HG03025 (cell line): ENCODE measurements around the gene B4GAT1.
"Not testable (repeated sequence)": the region's sequence is repeated elsewhere in the genome, so short reads cannot be mapped to it uniquely, and the experiment has no call there.

ENCODE experiments used
- ATAC-seq: cut with Tn5 transposase; IDR thresholded peaks from one replicate; pipeline ENCODE4 v1.9.1; 2021; ENCODE audit warnings: mild to moderate bottlenecking, moderate library complexity; ENCODE audit not compliant: unreplicated experiment, low FRiP score

Gene B4GAT1

DNA sequence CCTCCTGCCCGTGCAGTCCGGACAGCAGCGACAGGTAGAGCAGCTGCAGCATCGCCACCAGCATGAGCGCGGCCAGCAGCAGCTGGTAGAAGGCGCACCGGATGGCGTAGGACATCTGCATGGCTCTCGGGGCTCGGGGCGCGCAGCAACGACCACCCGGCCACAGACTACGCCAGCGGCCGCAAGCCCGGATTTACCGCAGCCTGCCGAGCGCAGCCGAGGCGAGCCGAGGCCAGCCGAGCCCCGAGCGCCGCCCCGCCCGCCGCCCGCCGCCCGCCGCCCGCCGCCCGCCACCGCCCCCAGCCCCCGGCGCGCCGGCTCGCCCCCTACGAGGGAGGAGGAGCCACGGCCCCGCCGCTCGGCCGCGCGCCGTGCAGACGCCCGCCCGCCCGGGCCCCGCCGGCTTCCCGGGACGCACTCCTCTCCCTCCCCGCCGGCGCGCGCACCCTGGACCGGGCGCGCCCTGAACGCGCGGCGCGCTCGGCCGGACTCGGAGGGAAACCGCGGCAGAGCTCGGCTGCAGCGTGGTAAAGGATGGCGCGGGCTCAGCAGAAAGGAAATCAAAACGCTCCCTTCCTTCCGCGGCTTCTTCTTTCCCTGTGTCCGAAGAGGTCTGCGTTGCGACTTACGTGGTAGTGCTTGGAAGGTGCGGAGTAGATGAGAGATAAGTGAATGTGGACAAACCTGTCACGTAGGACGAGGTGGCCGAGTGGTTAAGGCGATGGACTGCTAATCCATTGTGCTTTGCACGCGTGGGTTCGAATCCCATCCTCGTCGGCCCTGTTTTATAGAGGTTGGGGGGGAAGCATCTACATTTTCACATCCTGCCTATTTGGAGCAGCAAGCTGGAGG lies at the start of gene B4GAT1:
Gene B4GAT1 (minus strand): TSS at position 205 of the 852 bp plus-strand sequence. CDS start 84 bp downstream, at position 121.
- ATAC-seq: peak; percentile 41

DNA sequence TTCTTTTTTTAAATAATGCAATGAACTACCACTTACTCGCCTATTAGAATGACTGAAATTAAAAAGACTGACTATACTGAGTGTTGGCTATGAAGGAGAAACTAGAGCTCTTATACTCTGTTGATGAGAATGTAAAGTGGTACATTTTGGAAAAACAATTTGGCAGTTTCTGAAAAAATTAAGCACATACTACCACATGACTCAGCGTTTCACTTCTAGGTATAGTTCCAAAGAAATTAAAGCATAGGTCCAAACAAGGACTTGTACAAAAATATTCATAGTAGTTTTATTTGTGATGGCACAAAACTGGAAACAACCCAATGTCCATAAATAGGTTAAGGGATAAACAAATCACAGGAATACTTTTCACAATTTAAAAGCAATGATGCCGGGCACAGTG lies 46.5 kb upstream of the B4GAT1 start:
- ATAC-seq: no peak

DNA sequence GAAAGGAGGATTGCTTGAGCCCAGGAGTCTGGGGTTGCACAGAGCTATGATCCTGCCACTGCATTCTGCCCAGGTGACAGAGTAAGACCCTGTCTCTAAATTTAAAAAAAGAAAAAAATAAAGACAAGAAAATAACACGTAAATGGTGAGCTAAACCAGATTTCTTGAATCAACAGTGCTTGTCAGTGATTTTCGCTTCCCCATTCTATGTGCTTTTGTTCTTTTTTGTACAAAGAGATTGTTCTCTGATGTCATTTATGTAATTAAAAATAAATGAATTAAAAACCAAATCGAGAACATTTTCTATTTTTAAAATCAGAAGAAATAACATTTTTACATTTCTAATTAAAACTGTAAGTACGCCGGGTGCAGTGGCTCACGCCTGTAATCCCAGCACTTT lies 43.9 kb upstream of the B4GAT1 start:
- no peak for ATAC-seq

DNA sequence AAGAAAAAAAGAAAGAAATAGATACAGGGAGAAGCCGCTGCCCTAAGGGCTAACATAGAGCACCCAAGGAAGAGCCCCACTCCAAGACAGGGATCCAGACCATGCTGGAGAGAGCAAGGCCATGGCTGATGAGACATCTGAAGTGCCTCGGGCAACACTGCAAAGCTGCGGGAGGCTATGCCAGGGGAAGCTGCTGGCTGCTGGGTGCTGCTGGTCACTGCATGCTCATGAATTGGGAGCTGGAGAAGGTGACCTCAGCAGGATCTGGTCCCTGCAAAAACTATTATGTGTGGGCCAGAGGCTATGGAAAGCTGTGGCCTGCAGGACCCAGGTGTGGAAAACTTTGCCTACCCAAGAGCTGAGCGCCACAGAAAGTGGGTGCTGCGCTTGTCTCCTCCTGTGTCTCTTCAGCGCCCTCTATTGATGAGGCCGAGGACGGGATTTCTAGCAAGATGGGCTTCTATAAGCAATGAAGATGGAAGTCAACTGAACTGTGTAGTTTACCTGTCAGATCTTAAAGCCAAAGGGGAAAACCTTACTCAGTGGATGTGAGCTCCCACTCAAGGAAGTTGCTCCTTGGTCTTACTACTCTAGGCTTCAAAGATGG lies 41.5 kb upstream of the B4GAT1 start:
- ATAC-seq: no peak

DNA sequence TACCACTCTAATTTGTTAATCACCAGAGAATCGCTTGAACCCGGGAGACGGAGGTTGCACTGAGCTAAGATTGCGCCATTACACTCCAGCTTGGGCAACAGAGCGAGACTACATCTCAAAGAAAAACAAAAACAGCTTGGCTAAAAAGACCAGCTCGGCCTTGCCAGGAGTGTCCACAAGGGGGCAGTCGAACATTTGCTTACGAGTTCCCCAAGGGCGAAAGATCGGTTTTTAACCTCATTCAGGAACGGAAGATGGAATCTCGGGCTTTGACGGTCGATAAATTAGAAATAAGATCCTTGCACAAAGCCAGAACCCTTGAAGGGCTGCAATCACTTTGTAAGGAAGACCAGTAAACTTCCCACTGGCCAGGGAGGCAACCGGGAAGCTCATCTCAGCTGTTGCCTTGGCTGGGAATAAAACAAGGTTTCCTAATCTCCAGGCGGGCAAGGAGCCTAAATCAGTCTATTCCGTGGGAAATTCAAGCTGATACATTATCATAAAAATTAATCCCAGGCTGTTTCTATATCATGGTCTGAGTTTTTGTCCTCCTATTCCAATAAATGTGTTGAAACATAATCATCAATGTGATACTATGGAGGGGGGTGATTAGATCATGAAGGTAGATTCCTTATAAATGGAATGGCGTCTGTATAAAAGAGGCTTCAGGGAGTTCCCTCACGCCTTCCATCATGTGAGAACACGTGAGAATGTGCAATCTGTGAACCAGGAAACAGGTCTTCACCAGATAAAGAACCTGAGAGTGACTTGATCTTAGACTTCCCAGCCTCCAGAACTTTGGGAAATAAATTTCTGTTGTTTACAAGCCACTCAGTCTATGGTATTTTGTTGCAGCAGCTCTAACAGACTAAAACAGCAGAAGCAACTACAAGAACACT lies 39.0 kb upstream of the B4GAT1 start:
- no peak for ATAC-seq

DNA sequence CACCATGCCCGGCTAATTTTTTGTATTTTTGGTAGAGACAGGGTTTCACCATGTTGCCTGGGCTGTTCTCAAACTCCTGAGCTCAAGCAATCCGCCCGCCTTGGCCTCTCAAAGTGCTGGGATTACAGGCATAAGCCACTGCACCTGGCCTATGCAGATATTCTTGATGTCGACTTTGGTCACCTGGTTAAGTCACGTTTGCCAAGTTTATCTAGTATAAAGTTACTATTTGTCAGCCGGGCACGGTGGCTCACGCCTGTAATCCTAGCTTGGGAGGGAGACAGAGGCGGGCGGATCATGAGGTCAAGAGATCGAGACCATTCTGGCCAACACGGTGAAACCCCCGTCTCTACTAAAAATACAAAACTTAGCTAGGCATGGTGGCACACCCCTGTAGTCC lies 36.9 kb upstream of the B4GAT1 start:
- not testable (repeated sequence) for ATAC-seq

DNA sequence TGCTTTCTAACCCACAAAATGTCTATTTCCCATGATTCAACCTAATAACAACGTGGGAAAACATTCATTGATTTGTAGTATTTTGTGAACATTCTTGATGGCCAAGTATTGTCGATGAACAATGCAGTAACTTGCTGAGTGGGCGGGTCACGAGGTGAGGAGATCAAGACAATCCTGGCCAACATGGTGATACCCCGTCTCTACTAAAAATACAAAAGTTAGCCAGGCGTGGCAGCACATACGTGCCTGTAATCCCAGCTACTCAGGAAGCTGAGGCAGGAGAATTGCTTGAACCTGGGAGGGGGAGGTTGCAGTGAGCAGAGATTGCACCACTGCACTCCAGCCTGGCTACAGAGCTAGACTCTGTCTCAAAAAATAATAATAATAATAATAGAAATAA lies 32.8 kb upstream of the B4GAT1 start:
- ATAC-seq: not testable (repeated sequence)

DNA sequence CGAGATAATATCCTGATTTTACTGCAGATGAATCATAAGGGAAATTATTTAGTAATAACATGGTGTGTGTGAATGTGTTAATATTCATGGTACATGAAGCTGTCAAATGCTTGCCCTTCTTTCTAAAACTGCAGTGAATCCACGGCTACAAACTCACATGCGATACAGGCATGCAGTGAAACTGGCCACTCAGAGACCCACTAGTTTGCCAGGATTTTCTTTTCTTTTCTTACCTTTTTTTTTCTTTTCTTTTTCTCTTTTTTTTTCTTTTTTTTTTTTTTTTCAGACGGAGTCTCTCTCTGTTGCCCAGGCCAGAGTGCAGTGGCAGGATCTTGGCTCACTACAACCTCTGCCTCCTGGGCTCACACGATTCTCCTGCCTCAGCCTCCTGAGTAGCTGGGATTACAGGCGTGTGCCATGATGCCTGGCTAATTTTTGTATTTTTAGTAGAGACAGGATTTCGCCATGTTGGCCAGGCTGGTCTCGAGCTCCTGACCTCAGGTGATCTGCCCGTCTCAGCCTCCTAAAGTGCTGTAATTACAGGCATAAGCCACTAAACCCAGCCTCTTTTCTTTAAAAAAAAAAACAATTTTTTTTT lies 26.4 kb upstream of the B4GAT1 start:
- ATAC-seq: not testable (repeated sequence)

DNA sequence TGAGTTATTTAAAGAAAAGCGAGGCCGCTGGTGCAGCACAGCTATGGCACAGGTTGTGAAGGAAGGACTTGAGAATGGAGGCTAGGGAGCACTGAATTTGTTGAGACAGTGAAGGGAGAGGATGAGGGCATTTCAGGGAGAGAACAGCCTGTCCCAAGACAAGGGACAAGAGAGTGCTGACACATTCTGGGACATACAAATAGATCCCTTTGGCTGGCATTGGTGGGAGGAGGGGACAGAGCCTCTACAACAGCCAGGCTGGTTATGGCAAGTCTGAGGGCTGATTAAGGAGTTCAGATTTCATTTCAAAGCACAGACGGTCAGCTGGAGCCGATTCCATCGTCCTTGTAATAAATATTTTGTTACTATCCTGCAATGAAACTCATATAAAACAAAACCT lies 25.8 kb upstream of the B4GAT1 start:
- no peak for ATAC-seq

DNA sequence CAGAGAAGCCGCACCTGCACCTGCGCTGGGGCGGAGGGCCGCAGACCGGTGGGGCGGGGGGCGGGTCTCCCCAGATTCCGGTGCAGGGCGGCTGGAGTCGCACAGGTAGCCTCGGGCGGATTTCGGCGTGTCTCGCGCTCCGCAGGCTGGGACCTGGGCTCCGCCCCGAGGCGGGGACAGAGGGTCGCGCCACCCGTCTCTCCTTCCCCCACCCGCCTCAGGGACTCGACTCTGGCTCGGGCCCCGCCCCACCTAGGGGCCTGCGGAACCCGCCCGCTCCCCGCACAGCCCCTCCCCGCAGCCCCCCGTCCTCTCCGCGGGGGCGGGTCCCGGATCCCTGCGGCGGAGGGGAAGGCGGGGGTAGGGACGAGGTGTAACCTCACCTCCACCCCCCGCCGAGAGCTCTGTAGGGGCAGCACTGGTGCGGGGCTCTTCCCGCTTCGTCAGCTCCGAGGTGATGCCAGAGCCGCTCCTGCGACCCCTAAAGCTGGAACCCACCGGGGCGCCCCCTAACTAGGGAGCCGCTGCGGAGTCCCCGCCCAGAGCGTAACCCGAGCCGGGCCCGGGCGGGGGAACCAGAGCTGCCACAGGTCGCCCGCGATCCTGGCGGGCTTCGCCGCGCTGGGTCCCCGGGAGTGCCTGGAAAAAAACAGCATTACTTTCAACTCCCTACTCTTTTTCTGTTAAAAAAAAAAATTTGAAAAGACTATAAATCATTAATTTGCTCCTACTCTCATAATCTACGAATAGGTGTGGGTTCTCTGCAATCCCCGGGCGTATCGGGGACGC lies 24.4 kb upstream of the B4GAT1 start, which contains the start of gene SLC29A2:
Gene SLC29A2 (minus strand): TSS at position 134 of the 789 bp plus-strand sequence. CDS start 169 bp downstream, outside the sequence.
- ATAC-seq: peak; percentile 79

DNA sequence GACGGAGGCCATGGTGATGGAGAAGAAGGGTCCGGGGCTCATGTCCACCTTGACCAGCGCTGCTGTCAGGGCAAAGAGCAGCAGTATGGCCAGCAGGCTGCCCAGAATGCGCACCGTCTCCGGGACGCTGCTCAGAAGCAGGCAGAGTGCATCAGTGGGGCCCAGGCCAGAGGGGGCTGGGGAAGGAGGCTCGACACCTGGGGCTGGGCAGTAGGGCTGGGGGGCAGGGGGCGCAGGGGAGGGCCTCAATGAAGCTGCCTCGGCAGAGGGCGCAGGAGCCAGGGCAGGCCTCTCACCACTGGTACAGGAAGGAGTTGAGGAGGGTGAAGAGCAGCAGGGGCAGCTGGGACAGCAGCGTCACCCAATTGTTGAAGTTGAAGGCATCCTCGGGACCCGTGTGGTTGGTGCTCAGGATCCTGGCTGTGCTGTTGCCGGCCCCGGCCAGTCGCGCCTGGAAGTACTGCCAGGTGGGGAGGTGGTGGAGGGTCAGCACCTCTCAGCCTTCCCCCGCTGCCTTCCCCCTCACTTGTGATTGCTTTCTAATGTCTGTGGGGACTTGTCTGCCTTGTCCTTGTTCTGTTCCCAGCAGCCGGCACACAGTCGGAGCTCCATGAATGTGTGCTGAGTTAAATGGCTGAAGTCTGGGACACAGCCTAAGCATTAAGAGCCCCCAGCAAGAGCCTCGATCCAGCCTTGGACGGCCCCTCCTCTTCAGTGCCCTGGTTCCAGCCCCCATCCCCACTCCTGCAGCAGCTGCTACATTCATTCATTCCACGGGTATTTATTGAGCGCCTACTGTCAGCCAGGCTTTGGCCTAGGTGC lies 21.9 kb upstream of the B4GAT1 start:
- ATAC-seq: no peak

DNA sequence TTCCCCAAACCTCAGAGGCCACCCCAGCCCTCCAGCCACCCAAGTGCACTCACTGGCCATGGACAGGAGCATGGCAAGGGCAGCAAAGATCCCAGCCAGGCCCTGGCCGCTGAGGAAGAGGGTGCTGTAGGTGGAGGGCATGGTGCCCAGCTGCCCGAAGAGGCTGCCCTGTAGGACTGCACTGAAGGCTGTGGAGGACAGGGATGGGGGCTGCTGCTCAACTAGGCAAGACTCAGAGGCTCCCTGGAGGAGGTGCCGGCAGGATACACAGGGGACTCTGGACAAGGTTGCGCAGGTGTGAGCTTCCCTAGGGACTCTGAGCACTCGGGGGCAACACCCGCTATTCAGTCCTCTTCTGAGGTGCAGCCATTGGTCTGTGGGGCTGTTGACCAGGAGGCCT lies 21.1 kb upstream of the B4GAT1 start:
- ATAC-seq: no peak

DNA sequence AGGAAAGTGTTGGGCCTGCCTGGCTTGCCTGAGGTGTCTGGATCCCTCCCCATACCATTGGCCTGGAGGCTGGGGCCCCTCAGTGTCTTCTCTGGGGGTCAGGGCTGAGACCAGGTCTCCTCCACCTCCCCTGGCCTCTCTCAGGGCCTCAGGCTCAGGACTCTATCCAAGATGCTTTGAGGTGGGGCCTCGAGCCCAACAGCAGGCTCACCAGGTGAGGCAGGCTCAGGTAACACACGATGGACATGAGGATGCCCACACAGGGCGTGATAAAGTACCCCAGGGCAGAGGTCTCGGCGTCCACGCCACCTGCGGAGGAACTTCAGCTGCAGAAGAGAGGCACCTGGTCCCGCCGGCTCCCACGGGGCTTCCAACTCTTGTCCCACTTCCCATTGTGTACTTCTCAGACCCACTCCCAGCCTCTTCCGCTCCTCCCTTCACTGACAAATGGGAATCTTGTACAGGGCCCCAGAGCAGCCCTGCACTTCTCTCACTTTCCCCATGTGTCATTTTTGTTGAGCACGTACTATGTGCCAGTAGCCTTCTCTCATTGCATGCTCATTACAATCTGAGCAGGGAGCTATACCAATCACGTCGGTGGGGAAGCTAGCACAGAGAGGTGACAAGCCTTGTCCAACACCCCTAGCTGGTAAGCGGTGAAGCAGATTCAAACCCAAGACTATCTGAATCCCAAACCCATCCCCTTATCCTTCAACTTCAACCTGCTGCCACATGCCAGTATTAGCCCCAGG lies 20.3 kb upstream of the B4GAT1 start:
- no peak for ATAC-seq

DNA sequence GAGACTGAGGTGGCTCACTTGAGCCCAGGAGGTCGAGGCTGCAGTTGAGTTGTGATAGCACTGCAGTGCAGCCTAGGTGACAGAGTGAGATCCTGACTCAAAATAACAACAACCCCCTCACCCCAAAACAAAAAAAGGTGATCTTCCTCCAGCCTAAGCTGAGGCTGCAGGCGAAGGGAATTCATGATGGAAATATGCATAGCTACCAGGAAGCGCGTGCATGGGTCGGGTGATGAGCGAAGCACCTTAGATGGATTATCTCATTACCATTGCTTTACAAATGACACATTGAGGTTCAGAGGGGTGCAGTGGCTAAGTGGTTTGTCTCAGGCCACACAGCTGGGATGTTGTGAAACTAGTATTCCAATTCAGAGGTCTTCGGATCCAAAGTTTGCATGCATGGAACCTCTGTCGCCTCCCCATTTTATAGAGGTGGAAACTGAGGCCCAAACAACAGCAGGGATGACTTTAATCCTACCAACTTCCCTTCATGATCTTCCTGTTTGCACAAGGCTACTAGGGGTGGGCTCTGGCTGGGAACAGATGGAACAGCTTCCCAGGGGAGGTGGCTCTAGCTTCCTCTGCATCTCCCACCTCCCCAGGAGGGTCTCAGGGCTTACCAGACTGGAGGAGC lies 19.5 kb upstream of the B4GAT1 start:
- ATAC-seq: no peak

DNA sequence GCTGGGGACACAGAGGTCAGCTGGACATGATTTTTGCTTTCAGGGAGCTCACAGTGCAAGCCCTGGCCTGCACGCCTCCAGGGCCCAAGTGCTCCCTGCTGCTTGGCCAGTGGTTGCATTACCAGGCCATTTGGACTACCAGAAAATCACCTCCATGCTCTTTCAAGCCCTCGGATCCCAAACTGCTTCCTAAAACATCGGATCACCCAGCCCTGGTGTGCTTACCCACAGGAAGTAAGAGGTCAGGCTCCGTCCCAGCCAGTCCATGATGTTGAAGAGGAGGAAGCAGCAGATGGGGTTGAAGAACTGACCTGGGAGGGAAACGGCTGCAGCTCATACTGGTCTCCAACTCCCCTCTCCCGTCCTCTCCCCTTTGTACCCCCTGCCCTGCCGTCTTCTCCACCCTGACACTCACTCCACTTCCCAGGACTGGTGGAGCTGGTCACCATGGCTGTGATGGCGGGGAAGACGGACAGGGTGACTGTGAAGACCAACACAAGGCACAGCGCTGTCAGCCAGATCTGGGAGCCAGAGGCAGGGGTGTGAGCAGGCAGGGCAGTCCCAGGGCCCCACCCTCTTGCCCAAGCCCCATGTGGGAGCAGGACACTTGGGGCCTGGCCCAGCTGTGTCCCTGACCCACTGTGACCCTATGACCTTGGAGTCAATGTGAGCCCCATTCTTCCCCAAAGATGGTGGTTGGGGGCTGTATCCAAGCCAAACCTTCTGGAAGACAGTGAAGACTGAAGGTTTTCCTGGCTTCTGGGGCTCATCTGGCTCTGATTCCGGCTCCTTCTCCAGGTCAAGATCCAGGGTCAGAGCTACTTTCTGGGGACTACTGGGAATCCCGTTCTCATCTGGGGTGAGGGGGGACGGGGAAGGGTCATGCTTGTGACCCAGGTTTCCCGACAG lies 18.5 kb upstream of the B4GAT1 start:
- ATAC-seq: no peak

DNA sequence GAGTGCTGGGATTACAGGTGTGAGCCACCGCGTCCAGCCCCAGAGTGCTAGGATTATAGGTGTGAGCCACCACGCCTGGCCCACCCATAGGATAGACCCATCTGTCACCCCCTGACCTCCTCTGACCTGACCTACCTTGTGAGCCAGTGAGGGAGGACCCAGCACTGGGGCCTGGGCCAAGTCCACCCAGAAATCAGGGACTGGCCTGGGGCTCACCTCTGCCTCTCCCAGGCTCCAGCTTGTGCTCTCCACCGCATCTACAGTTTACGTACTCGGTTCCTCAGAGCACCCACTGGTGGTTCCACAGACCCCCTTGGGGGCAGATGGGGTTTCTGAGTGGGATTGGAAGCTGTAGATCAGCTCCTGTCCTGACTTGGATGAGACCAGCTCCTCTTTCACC lies 17.7 kb upstream of the B4GAT1 start:
- no peak for ATAC-seq
